Smooth muscle cell (in vitro differentiated cells): ENCODE data around the gene ERF. TPM values are rescaled to one million over a fixed set of nuclear protein-coding genes. Genes with fewer than 3 reads are reported as not detected.
A peak's percentile ranks its signal among the peaks of the same experiment; 100 is the strongest.

Source experiments
- DNase-seq: peaks from one replicate; lab custom pipeline; 2025; ENCODE audit not compliant: unreplicated experiment; lab: John Stamatoyannopoulos, UW
- H2AFZ ChIP-seq: fragments of 200-600 bp; sonication (generic); 2 replicates; pipeline ENCODE4 v1.6.0; 2016; ENCODE audit warnings: antibody characterized with exemption, low read depth, mild to moderate bottlenecking
- H3F3A ChIP-seq: fragments of 200-600 bp; sonication (generic); 2 replicates; pipeline ENCODE4 v1.6.0; 2017; ENCODE audit warnings: antibody characterized with exemption, low read depth
- H3K27ac ChIP-seq: fragments of 200-600 bp; sonication (generic); 2 replicates; pipeline ENCODE4 v1.5.1; 2016; ENCODE audit warnings: low read depth, mild to moderate bottlenecking
- H3K27me3 ChIP-seq: fragments of 200-600 bp; sonication (generic); 2 replicates; pipeline ENCODE4 v1.6.1; 2016; ENCODE audit warnings: low read depth, mild to moderate bottlenecking
- H3K36me3 ChIP-seq: fragments of 200-600 bp; sonication (generic); 2 replicates; pipeline ENCODE4 v1.5.1; 2016; ENCODE audit warnings: low read depth
- H3K4me1 ChIP-seq: fragments of 200-600 bp; sonication (generic); 2 replicates; pipeline ENCODE4 v1.5.1; 2016; ENCODE audit warnings: low read depth
- H3K4me2 ChIP-seq: fragments of 200-600 bp; sonication (generic); 2 replicates; pipeline ENCODE4 v1.6.0; 2016; ENCODE audit warnings: mild to moderate bottlenecking
- H3K4me3 ChIP-seq: fragments of 200-600 bp; sonication (generic); 2 replicates; pipeline ENCODE4 v1.5.1; 2016; ENCODE audit warnings: mild to moderate bottlenecking
- H3K79me2 ChIP-seq: fragments of 200-600 bp; sonication (generic); 2 replicates; pipeline ENCODE4 v1.6.0; 2016; ENCODE audit warnings: low read depth, mild to moderate bottlenecking
- H3K9ac ChIP-seq: fragments of 200-600 bp; sonication (generic); 2 replicates; pipeline ENCODE4 v1.6.0; 2016; ENCODE audit warnings: low read depth
- H3K9me3 ChIP-seq: fragments of 200-600 bp; sonication (generic); replicated peaks from 2 replicates; pipeline ENCODE4 v1.5.1; 2016; ENCODE audit warnings: low read depth
- H4K20me1 ChIP-seq: fragments of 200-600 bp; sonication (generic); 2 replicates; pipeline ENCODE4 v1.6.0; 2016; ENCODE audit warnings: low read depth
- WGBS: methylation state at CpG from one replicate; pipeline ENCODE4 v1.1.7; 2016; ENCODE audit warnings: low lambda C conversion rate; 5-methylcytosine and 5-hydroxymethylcytosine counted together
- polyA plus RNA-seq: library from polyadenylated mRNA; unstranded; fragments of >200 nt; fragmentation: Nextera tagmentation; extraction: Ambion mirVana; gene quantifications from 2 replicates; pipeline ENCODE4 v1.2.1, GENCODE V29; 2016
- total RNA-seq: library from RNA; depleted of rRNA; stranded (reverse); fragments of >200 nt; gene quantifications from 2 replicates; pipeline ENCODE4 v1.2.3, GENCODE V29; 2014
- TF ChIP-seq, protein P1 (sequence below): fragments of 200-600 bp; sonication (generic); IDR thresholded peaks from 2 replicates; pipeline ENCODE4 v1.5.1; 2017; ENCODE audit warnings: borderline replicate concordance, mild to moderate bottlenecking, antibody characterized with exemption; ENCODE audit not compliant: insufficient read depth, poor library complexity, severe bottlenecking

Gene ERF
- total and polyA plus RNA-seq, 2 experiments from 2014 or later = 14.9 to 20.5 TPM

DNA sequence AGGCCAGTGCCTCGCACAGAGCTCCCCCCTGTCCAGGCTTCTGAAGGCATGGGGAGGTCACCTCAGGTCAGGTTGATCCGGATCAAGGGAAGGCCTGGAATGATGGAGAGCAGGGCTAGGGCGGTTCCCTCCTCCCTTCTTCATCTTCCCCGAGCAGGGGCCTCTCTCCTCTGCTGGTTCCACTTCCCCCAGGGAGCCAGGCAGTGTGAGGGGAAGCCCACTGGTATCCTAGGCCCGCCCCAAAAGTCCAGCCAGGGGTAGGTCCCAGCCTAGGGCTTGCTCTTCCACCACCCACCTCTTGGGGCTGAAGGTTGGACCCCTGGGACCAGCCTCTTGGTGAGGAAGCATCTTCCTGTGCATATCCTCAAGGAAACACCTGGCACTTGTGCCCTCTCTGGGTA is 30.6 kb upstream of the ERF start:
- Histone ChIP-seq H2AFZ (no peak overlapping the region), H3K9me3 (no peaks in the 10 kb centered on the region), H3K4me1 (peaks cover 30% of the 10 kb centered on the region), H3F3A (peaks cover 19% of the 10 kb centered on the region), H3K79me2 (peaks cover 12% of the 10 kb centered on the region), H3K9ac (no peak overlapping the region), H4K20me1 (peaks cover 55% of the 10 kb centered on the region), H3K4me2 (peak overlapping the region; percentile 100), H3K36me3 (no peaks in the 10 kb centered on the region), H3K27ac (no peak overlapping the region), H3K27me3 (no peaks in the 10 kb centered on the region), H3K4me3 (peak overlapping the region; percentile 71)
- 63% methylated on average over 5 of the region's 5 CpGs for WGBS
- no peak for DNase-seq
- TF ChIP-seq, protein P1, sequence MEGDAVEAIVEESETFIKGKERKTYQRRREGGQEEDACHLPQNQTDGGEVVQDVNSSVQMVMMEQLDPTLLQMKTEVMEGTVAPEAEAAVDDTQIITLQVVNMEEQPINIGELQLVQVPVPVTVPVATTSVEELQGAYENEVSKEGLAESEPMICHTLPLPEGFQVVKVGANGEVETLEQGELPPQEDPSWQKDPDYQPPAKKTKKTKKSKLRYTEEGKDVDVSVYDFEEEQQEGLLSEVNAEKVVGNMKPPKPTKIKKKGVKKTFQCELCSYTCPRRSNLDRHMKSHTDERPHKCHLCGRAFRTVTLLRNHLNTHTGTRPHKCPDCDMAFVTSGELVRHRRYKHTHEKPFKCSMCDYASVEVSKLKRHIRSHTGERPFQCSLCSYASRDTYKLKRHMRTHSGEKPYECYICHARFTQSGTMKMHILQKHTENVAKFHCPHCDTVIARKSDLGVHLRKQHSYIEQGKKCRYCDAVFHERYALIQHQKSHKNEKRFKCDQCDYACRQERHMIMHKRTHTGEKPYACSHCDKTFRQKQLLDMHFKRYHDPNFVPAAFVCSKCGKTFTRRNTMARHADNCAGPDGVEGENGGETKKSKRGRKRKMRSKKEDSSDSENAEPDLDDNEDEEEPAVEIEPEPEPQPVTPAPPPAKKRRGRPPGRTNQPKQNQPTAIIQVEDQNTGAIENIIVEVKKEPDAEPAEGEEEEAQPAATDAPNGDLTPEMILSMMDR = no peak

DNA sequence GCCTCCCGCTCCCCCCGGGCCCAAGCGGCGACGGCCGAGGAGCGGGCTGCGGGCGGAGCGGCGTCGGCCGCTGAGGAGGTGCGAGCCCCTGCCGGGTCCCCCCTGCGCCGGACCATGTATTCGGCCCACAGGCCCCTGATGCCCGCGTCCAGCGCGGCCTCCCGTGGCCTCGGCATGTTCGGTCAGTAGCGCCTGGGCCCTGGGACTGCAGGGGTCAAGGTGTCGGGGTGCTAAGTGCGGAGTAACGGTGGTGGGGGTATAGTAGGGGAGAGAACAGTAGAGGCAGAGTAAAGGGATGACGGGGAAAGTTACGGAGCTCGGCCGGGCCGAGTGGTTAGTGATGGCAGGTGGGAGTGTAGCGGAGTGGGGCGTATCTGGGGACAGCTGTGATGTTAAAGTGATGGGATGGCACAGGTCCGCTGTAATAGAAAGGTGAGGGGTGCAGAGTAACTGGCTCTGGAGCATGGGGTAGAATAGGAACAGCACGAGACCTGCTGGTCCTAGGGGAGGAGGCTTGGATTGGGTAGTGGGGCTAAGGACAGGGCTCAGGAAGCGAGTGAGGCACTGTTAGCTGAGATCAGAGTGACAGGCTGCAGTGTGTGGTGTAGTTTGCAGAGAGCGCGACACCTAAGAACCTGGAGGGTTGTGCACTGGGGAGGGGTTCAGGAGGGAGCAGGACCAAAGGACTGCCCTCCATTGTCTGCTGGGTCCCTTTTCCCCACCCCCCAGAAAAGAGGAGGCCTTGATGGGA is 29.8 kb upstream of the ERF start:
- Histone ChIP-seq H3K27me3 (no peaks in the 10 kb centered on the region), H2AFZ (no peak overlapping the region), H3K4me3 (peak overlapping the region; percentile 71), H3K9ac (no peak overlapping the region), H3K4me2 (peak overlapping the region; percentile 100), H3K36me3 (no peaks in the 10 kb centered on the region), H3K9me3 (no peaks in the 10 kb centered on the region), H4K20me1 (peaks cover 47% of the 10 kb centered on the region), H3K79me2 (peaks cover 12% of the 10 kb centered on the region), H3F3A (peaks cover 25% of the 10 kb centered on the region), H3K4me1 (peaks cover 30% of the 10 kb centered on the region), H3K27ac (no peak overlapping the region)
- no peak for DNase-seq
- TF ChIP-seq, protein P1 = no peak
- 6% methylated on average over 38 of the region's 41 CpGs for WGBS

DNA sequence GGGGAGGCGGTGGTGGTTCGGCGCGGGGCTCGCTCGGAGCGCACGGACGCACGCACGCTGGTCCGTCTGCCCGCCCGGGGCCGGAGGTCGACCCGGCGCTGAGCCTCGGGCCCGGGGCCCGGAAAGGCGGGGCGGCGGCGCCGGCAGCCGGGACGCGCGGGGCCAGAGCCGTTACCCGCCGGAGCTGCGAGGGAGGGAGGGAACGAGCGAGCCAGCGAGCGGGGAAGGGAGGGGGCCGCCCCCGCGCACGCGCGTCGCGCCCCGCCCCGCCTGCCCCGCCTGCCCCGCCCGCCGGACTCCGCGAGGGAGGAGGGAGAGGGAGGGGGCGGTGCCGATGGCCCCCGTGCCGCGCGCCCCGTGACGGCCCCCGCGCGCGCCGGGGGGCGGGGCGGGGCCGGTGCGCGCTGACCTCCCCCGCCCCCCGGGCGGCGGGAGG is 29.2 kb upstream of the ERF start:
- Histone ChIP-seq H3F3A (peaks cover 26% of the 10 kb centered on the region), H3K4me2 (peak overlapping the region; percentile 63), H3K4me3 (peak overlapping the region; percentile 40), H3K9ac (no peak overlapping the region), H3K79me2 (peaks cover 12% of the 10 kb centered on the region), H2AFZ (no peak overlapping the region), H3K27me3 (no peaks in the 10 kb centered on the region), H3K4me1 (peaks cover 36% of the 10 kb centered on the region), H3K27ac (no peak overlapping the region), H3K9me3 (no peaks in the 10 kb centered on the region), H3K36me3 (no peaks in the 10 kb centered on the region), H4K20me1 (peaks cover 46% of the 10 kb centered on the region)
- DNase-seq = peak; percentile 89
- TF ChIP-seq, protein P1 = no peak
- 0% methylated on average over 6 of the region's 76 CpGs for WGBS
